8988T (cell line): Measurements from ENCODE around the gene PCCA.
"Not testable (repeated sequence)": the region's sequence is repeated elsewhere in the genome, so short reads cannot be mapped to it uniquely, and the experiment has no call there.

Source experiments
- DNase-seq: peaks from one replicate; pipeline ENCODE4 v3.0.0; 2011

Gene PCCA

GRCh38 chr13:100097821-100098220 is 8.9 kb downstream of the PCCA start:
- DNase-seq, result no peak

DNA sequence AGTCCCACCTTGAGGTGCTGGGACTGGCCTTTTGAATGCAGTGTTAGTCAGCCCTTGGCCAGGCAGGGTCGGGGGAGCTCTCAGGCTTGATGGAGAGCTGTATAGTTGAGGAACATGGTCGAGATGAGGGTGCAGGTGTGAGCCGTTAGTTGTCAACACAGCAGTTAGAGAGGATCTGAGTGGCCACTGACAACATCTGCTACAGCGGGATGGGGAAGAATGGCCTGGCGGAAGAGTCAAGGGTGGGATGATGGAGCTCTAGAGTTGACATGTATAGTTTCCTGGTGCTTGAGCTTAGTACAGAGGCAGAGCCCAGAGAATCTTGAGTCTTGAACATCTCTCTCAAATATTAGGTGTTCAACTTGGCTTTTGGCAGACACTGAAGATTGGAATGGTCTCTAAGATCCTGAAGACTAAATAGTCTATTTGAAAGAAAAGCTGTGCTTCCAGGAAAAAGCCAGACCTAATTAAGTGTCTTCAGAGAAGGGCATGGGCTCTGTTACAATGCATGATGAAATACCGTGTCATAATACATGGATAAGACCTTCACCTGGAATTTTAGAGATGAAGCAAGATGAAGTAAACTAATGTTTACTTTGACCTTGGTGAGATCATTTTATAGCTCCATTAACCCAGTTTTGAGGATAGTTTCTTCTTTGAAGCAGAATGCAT is 9.7 kb downstream of the PCCA start:
- DNase-seq, result no peak

GRCh38 chr13:100099117-100099445 is 10.2 kb downstream of the PCCA start:
- not testable (repeated sequence) for DNase-seq

DNA sequence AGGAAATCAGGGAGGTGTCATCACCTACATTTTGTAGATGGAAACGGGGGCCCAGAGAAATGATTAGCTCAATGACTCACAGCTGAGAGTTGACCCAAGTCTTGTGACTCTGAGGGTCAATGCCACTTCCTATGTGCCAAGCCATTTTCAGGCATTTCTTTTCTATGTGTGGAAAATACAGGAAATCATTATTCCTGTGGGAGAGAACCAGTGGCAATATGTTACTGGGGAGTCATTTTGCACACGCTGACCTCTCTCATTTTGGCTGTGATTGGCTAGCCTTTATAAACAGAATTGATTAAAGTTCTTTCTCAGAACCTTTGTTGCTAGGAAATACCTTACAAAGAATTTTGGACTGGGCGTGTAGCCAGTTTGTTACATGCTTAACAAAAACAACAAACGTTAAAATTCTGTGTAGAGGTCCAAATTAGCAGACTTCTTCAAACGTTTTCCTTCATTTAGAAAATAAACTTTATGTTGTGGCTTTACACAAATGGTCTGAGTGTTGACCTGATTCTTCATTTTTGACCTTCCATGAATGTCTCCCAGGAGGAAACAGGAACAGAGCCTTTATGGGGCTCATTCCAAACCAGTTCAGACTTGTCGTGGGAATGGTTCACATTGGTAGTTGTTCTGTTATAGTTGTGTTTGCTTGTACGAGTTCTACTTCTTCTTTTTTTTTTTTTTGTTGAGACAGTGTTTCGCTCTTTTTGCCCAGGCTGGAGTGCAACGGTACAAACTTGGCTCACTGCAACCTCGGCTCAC is 11.4 kb downstream of the PCCA start:
- DNase-seq, result no peak

DNA sequence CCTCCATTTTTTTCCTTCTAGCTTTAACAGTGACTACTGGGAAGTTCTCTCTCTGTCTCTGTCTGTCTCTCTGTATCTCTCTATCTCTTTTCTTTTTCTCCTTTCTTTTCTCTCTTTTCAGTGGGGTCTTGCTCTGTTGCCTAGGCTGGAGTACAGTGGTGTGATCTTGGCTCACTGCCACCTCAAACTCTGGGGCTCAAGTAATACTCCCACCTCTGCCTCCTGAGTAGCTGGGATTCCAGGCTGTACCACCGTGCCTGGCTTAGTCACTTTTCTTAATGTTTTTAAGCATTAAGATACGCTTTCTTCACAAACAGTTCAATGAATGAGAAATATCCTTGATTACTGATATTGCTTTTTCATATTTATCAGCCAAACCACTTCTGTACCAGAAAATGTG is 13.1 kb downstream of the PCCA start:
- DNase-seq, result no peak

- no peak for DNase-seq
Observed at GRCh38 chr13:100106005-100106404, 17.1 kb downstream of the PCCA start.

DNA sequence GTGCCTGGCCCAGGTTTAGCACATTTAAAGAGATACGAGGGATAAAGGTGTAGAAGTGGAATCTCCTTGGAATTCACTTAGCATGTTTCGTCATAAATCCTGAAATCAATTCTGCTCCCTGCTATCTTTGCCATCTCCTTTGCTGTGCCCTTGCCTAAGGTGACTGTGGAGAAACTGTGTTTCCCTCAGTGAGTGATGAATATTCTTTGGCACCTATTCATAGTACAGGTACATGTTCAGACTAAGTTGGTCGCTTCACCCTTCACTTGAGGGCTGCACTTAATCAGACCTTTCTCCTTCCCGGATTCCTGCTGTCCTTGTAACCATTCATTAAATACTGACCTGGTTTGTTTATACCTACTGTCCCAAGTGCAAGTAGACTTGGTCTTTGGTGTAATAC is 17.8 kb downstream of the PCCA start:
- no peak for DNase-seq

DNA sequence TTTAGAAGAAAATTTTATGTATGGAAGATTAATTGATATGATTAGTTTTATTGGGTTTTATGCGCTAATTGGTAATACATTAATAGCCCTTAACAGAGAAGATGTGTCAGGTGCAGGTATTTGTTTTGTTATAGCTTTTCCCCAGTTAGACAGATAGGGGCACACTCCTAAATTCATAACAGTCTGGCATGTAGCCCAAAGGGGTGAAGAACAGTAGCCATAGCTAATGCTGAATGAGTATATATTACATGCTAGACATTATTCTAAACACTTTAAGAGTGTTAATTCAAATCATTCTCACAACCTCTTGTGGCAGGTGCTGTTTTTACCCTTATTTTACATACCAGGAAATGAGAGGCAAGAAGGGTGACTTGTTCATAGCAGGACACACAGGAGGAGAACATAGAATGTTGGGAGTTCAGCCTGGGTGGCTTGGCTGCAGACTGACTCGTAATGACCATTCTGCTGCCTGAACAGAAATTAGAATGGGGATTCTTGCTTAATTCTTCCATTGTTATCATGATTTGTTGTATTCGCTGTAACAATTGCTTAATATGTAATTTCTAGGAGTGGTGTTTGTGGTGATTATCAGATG is 20.1 kb downstream of the PCCA start:
- no peak for DNase-seq

- no peak for DNase-seq
Observed at GRCh38 chr13:100110269-100110668, 21.4 kb downstream of the PCCA start.

DNA sequence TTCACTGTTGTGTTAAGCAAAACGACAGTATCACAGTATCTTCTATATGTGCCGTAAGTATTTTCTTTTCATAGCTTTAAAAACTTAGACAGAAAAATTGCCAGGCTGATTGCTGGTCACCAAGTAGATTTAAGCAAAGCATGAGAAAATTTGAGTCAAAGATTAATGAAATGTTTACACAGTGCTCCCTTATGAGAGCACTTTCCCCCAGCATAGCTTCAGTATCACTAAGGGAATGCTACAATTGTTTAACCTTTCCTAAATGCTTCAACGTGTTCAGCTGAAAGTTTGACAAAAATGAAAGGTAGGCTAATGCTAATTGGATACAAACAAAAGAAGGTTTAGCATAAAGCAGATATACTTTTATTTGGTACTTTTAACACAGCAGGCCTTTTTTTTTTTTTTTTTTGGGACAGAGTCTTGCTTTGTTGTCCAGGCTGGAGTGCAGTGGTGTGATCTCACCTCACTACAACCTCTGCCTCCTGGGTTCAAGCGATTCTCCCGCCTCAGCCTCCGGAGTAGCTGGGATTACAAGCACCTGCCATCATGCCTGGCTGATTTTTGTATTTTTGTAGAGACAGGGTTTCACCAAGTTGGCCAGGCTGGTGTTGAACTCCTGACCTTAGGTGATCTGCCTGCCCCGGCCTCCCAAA is 23.4 kb downstream of the PCCA start:
- DNase-seq, result no peak

- DNase-seq, result no peak
Observed at GRCh38 chr13:100115693-100116254, 26.9 kb downstream of the PCCA start.

DNA sequence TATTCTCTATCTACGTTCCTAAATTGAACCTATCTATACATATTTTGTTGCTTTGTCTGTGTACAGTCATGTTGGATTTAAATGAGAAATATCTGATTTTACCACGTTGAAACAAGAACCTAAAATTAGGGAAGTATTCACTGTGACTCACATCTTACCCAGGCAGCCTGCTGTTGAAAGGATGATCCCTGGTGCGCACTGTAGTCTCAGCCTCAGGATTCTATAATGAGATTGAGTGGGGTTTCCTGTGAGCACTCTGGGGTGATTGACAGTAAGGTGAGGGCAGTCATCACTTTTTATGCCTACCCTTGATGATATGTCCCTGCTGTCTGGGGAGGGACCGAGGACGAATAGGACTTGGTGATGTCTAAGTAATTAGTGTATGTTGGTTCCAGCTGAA is 35.4 kb downstream of the PCCA start:
- DNase-seq, result no peak

DNA sequence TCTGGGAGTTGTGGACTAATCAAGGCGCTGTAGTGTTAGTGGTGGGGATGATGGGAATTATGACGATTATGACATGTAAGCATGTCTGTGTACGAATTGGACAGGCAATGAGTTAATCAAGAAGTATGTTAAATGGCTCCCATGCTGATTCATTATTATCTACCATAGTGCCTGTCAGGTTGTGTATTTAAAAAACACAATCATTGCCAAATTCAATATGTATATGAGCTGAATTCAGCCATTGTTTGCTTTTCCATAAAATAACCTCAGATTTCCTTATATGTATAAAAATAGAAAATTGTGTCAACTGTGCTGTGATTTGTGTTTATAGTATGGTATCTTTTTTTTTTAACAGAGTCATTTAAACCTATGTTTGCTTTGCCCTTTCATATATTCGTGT is 37.1 kb downstream of the PCCA start:
- DNase-seq, result no peak

GRCh38 chr13:100128373-100128772 is 39.5 kb downstream of the PCCA start:
- DNase-seq, result no peak

GRCh38 chr13:100128838-100129237 is 39.9 kb downstream of the PCCA start:
- no peak for DNase-seq

DNA sequence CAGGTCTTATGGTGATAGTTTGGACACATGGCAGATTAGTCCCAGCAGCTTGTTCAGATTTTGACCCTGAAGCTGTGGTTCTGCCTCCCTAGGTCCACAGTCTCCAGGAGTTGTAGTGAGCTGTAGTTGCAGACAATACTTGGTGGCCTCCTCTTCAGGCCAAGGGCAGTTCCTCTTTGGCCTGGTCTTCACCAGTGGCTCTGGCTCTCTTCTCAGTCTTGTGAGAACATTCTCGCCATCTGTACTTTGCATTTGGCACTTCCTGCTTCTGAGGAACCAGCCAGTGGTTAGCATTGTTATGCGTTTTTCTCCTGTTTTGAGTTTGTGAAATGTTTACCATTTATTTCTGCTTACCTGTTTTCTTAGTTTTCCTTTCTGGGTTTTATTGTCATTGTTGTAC is 40.7 kb downstream of the PCCA start:
- DNase-seq, result no peak

DNA sequence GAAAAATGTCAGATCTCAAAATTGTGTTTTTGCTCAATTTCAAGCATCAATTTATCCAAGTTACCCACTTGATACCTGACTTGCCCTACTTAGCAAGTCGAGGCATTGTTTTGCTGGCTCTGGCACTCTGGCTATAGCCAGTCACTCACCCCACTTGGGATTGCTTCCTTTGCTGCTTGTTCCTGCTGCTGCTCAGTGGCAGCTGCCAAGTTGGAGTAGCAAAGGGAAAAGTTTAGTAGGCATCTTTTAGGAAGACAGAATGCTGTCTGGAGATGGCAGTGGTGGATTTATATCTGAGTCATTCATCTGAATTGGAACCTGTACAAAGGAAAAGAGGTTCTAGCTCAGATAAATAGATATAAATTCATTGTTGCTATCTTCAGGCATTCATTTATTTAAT is 41.2 kb downstream of the PCCA start:
- no peak for DNase-seq

DNA sequence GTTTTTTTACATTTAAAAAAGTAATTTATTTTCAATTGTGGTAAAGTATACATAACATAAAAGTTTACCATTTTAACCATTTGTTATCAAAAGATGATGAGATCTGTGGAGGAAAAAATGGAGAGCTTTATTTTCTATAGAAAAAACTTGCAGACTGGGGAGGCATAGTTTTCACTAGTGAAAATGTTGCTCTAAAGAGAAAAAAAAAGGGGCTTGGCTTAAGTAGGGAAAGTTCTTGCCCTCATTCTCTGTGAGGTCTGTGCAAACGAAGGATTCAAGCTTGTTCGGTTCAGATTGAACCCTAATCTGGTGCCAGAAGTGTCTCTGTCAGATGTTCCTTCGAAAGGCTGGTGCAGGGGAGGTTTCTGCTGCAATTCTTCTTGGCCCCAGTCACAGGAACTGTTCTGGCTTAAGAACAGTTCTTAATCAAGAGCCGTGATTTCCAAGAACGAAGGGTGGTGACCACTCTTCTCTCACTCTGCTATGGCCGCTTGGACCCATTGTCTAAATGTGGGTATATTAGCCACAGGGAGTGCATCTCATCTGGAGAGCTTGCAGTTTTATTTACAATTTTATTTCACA is 42.1 kb downstream of the PCCA start:
- no peak for DNase-seq

GRCh38 chr13:100131863-100132574 is 43.1 kb downstream of the PCCA start:
- DNase-seq, result peak; percentile 22

DNA sequence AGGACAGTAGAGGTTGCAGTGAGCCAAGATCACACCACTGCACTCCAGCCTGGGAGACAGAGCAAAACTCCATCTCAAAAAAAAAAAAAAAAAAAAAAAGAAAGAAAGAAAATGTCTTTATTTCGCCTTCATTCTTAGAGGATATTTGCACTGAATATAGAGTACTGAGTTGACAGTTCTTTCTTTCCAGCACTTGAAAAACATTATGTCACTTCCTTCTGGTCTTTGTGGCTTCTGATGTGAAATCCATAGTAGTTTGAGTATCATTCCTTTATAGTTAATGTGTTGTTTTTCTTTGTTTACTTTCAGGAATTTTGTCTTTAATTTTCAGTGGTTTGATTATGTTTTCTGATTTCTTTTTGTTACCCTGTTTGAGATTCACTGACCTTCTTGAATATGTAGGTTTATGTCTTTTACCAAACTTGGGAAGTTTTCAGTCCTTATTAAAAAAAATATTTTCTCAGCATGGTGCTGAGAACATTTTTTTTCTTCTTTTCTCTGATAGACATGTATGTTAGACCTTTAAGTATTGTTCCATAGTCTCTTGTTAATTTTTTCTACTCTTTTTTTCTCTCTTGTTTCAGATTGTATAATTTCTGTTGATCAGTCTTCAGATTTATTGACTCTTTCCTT is 50.1 kb downstream of the PCCA start:
- DNase-seq, result no peak

DNA sequence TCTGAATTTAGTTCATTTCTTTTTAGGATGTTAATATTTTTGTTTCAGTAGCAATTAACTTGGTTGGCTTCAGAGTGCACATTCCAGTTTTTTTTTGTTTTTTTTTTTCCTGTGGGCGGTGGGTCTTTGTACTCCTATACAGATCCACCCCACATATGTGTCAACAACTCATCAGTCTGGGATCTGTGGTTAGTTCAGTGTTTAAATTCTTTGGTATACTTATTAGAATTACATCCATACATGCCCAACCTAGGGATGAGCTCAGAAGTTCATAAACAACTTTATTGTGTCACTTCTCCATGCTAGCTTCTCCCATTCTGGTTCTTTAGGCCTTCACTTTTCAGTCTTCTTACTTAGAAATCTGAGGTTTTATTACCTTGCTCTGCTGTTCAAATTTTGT is 50.9 kb downstream of the PCCA start:
- DNase-seq, result no peak

GRCh38 chr13:100140441-100140840 is 51.5 kb downstream of the PCCA start:
- DNase-seq, result no peak
